H1 (cell line): ENCODE measurements around the gene ASPRV1. TPM values are rescaled to one million over a fixed set of nuclear protein-coding genes. Genes with fewer than 3 reads are reported as not detected.

Experiments used
- ATF3 ChIP-seq: IDR thresholded peaks from 2 replicates; pipeline ENCODE4 v1.6.1; 2011; ENCODE audit warnings: low read depth, mild to moderate bottlenecking, low read length; ENCODE audit not compliant: insufficient read depth
- CEBPB ChIP-seq: IDR thresholded peaks from 2 replicates; pipeline ENCODE4 v1.6.1; 2012; ENCODE audit warnings: low read depth, low read length
- CREB1 ChIP-seq: IDR thresholded peaks from 2 replicates; pipeline ENCODE4 v1.6.1; 2012; ENCODE audit warnings: inconsistent platforms
- CTBP2 ChIP-seq: IDR thresholded peaks from 2 replicates; pipeline ENCODE4 v1.7.0; 2011; ENCODE audit warnings: borderline replicate concordance, mild to moderate bottlenecking, moderate library complexity, mixed read lengths, low read length; ENCODE audit not compliant: insufficient read depth, insufficient read length
- NRF1 ChIP-seq: IDR thresholded peaks from 2 replicates; pipeline ENCODE4 v1.6.1; 2011; ENCODE audit warnings: mild to moderate bottlenecking, low read depth, low read length, improper control_type of control experiment
- POLR2A ChIP-seq, 2 experiments: IDR thresholded peaks; 1 replicate in 1 of 2; 2 replicates in 1 of 2; pipeline ENCODE4 v1.6.1; 2011; ENCODE audit warnings: low read depth in 2 of 2, low read length in 2 of 2, mild to moderate bottlenecking in 2 of 2; ENCODE audit errors: control extremely low read depth in 1 of 2
- RNF2 ChIP-seq: fragments of 200-900, 300-1000 bp; sonication (generic); IDR thresholded peaks from 2 replicates; pipeline ENCODE4 v1.7.1; 2016; ENCODE audit warnings: borderline replicate concordance, low read depth, mild to moderate bottlenecking, antibody characterized with exemption, low read length; ENCODE audit not compliant: poor library complexity, severe bottlenecking; ENCODE audit errors: missing control alignments
- TEAD4 ChIP-seq: IDR thresholded peaks from 2 replicates; pipeline ENCODE4 v1.6.1; 2012; ENCODE audit warnings: low read depth, low read length, inconsistent platforms, mixed read lengths
- polyA plus RNA-seq, 7 experiments: library from polyadenylated mRNA; depleted of rRNA in 3 of 7; stranded (reverse) in 5 of 7; unstranded in 2 of 7; fragments of >200 nt in 5 of 7; fragments of 200-250 nt in 2 of 7; gene quantifications; 1 replicate in 5 of 7; 2 replicates in 1 of 7; 4 replicates in 1 of 7; pipeline versions ENCODE4 v1.2.1 to v1.2.3, GENCODE V29; 2011 to 2013; ENCODE audit warnings: missing spikeins in 2 of 7, mixed read lengths in 2 of 7
- total RNA-seq: library from RNA; stranded (reverse); fragmentation: NEBNext Ultra II Directional; extraction: Animal tissue kit (Norgen Biotek cat#: 25700); gene quantifications from 2 replicates; pipeline ENCODE4 v1.2.1, GENCODE V29; 2021

ASPRV1 gene
- total and polyA plus RNA-seq, 2 of the 8 experiments (the other 6 are each of a cell fraction or from before 2014, with no cell fraction given): 0.59 to 0.95 TPM

- no peak for TF ChIP-seq NRF1
- TF ChIP-seq POLR2A (IDR thresholded peaks at IDR 0.05; ENCODE audit: control extremely low read depth in 1 of 2, low read depth in 2 of 2, low read length in 2 of 2): no peak
- no peak for TF ChIP-seq RNF2
- no peak for TF ChIP-seq CREB1
- no peak for TF ChIP-seq CTBP2
- no peak for TF ChIP-seq TEAD4
- no peak for TF ChIP-seq ATF3
- TF ChIP-seq CEBPB: no peak
These were observed 37.3 kb upstream of the ASPRV1 start (continued) for GRCh38 chr2:69998761-69999160.
